ENCODE measurements around the gene ALPK3. TPM values are rescaled to one million over a fixed set of nuclear protein-coding genes. Genes with fewer than 3 reads are reported as not detected.
"Not testable (repeated sequence)": the region's sequence is repeated elsewhere in the genome, so short reads cannot be mapped to it uniquely, and the experiment has no call there.

ALPK3 gene
- total and polyA plus RNA-seq, 5 donors from 2014 or later, result 0.22 TPM; not detected in 4

DNA sequence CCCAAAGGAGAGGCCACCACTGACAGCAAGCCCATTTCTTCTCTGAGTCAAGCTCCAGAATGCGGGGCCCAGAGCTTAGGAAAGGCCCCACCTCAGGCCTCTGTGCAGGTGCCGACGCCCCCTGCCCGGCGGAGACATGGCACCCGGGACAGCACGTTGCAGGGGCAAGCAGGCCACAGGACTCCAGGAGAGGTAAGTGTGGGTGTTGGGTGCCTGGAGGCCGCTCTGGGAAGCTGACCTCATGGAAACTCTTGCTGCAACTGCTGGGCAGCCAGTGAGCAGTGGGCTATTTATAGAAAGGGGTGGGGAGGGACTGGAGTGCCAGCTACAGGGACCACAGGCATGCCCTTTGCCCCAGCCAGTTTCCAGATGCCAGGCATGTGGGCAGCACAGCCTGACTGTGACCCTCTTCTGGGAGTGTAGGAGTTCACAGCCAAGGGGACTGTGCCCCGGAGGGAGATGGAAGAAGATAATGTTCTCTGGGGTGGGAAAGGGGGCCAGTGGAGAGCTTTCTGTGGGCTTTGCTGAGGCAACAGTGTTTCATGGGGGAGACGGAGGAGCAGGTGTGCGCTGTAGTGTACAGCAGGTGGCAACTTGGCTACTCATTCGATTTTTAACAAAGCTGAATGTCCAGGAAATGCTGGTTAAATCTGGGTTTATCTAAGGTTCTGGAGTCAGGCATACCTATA lies 23.7 kb downstream of the ALPK3 start:
- no peak overlapping the region for H3K4me3 Mint-ChIP-seq
- no peak overlapping the region for H3K27ac Mint-ChIP-seq
- no peak for ATAC-seq (ENCODE audit: low read depth in 2 of 2)
- H3K4me1 ChIP-seq (ENCODE audit: control insufficient read depth, insufficient read depth, low read length, poor library complexity, severe bottlenecking), result no peaks in the 10 kb centered on the region
- DNase-seq, result no peak
- no peaks in the 10 kb centered on the region for H3K27me3 ChIP-seq (ENCODE audit: control insufficient read depth, insufficient read depth, low read length)
- H3K4me1 Mint-ChIP-seq, result no peaks in the 10 kb centered on the region
- peaks cover 0 to 2% (median 0%) of the 10 kb centered on the region in 7 donors for H3K9me3 Mint-ChIP-seq
- no peaks in the 10 kb centered on the region for H3K36me3 ChIP-seq (ENCODE audit: control insufficient read depth, insufficient read depth, low read length)
- no peaks in the 10 kb centered on the region for H3K9me3 ChIP-seq (ENCODE audit: control insufficient read depth in 2 of 2, low read length in 2 of 2)
- H3K36me3 Mint-ChIP-seq, result no peaks in the 10 kb centered on the region
- H3K4me3 ChIP-seq (ENCODE audit: low read depth, low read length), result no peak overlapping the region
- H3K27me3 Mint-ChIP-seq, result peaks cover 14% of the 10 kb centered on the region
- H3K27ac ChIP-seq (ENCODE audit: insufficient read depth, low read length, poor library complexity, severe bottlenecking), result no peak overlapping the region

DNA sequence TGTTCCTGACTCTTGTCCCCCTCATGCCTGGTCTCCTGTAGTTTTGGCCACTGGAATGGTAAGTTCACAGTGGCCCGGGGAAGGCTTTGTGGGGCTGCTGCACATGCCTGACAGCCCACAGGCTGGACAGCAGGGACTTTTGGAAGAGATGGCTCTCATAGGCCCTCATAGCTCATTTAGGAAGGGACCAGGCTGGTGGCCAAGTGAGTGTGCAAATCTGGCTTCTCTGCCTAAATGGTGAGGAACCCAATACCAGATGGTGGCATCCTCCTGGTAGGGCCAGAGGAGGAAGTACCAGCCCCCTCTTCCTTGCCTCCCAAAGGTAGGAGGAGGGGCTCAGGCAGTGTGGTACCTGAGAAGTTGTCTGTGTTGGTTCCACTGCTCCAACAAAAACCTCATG lies 25.6 kb downstream of the ALPK3 start:
- no peak overlapping the region for H3K27ac Mint-ChIP-seq
- DNase-seq (no peak), ATAC-seq (ENCODE audit: low read depth in 2 of 2) (no peak)
- no peak overlapping the region for H3K4me3 ChIP-seq (ENCODE audit: low read depth, low read length)
- peaks cover 6 to 15% of the 10 kb centered on the region in 2 experiments for H3K9me3 ChIP-seq (ENCODE audit: control insufficient read depth in 2 of 2, low read length in 2 of 2)
- peaks cover 2 to 14% (median 5%) of the 10 kb centered on the region in 7 donors for H3K9me3 Mint-ChIP-seq
- H3K36me3 ChIP-seq (ENCODE audit: control insufficient read depth, insufficient read depth, low read length), result no peaks in the 10 kb centered on the region
- peaks cover 4% of the 10 kb centered on the region for H3K36me3 Mint-ChIP-seq
- no peak overlapping the region for H3K4me3 Mint-ChIP-seq
- no peaks in the 10 kb centered on the region for H3K4me1 ChIP-seq (ENCODE audit: control insufficient read depth, insufficient read depth, low read length, poor library complexity, severe bottlenecking)
- no peaks in the 10 kb centered on the region for H3K4me1 Mint-ChIP-seq
- no peak overlapping the region for H3K27ac ChIP-seq (ENCODE audit: insufficient read depth, low read length, poor library complexity, severe bottlenecking)
- no peaks in the 10 kb centered on the region for H3K27me3 ChIP-seq (ENCODE audit: control insufficient read depth, insufficient read depth, low read length)
- H3K27me3 Mint-ChIP-seq, result peaks cover 8% of the 10 kb centered on the region

DNA sequence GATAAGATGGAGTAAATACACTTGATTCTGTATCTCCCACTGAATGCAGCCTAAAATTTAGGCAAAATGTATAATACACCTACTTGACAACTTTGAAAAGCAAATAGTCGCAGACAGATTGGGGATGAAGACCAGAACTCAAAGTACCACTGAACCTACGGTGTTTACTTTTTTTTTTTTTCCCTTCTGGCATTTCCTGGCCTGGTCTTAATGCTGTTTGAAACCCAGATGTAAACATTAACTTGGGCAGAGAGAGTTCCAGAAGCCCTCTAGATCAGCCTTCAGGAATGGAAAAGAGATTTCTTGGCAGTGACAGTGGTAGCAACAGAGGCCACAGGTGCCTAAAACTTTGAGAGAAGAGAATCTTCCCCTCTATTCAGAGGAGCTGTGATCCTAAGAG lies 27.8 kb downstream of the ALPK3 start:
- Histone ChIP-seq H3K36me3 (ENCODE audit: control insufficient read depth, insufficient read depth, low read length) (no peaks in the 10 kb centered on the region), H3K27ac (ENCODE audit: insufficient read depth, low read length, poor library complexity, severe bottlenecking) (no peak overlapping the region), H3K9me3 (ENCODE audit: control insufficient read depth in 2 of 2, low read length in 2 of 2) (peaks cover 6 to 15% of the 10 kb centered on the region in 2 experiments), H3K4me1 (ENCODE audit: control insufficient read depth, insufficient read depth, low read length, poor library complexity, severe bottlenecking) (no peaks in the 10 kb centered on the region), H3K27me3 (ENCODE audit: control insufficient read depth, insufficient read depth, low read length) (no peaks in the 10 kb centered on the region), H3K4me3 (ENCODE audit: low read depth, low read length) (no peak overlapping the region)
- Mint-ChIP-seq H3K4me1 (no peaks in the 10 kb centered on the region), H3K4me3 (no peak overlapping the region), H3K27me3 (peaks cover 5% of the 10 kb centered on the region), H3K9me3 (peaks cover 2 to 16% (median 7%) of the 10 kb centered on the region in 7 donors), H3K27ac (no peak overlapping the region), H3K36me3 (peaks cover 4% of the 10 kb centered on the region)
- DNase-seq (no peak), ATAC-seq (ENCODE audit: low read depth in 2 of 2) (no peak)

- DNase-seq, result peak in 1 of 3 donors; percentile 48
- H3K27me3 ChIP-seq (ENCODE audit: control insufficient read depth, insufficient read depth, low read length); ATAC-seq (ENCODE audit: low read depth in 2 of 2); H3K27ac Mint-ChIP-seq; H3K36me3 ChIP-seq (ENCODE audit: control insufficient read depth, insufficient read depth, low read length); H3K27me3 Mint-ChIP-seq; H3K36me3 Mint-ChIP-seq; H3K4me1 ChIP-seq (ENCODE audit: control insufficient read depth, insufficient read depth, low read length, poor library complexity, severe bottlenecking); H3K4me3 Mint-ChIP-seq; H3K4me1 Mint-ChIP-seq; H3K27ac ChIP-seq (ENCODE audit: insufficient read depth, low read length, poor library complexity, severe bottlenecking); H3K4me3 ChIP-seq (ENCODE audit: low read depth, low read length): not testable (repeated sequence)
- peaks cover 2 to 16% (median 7%) of the 10 kb centered on the region in 7 donors for H3K9me3 Mint-ChIP-seq
- H3K9me3 ChIP-seq (ENCODE audit: control insufficient read depth in 2 of 2, low read length in 2 of 2), result peaks cover 6 to 15% of the 10 kb centered on the region in 2 experiments
These were observed 28.5 kb downstream of the ALPK3 start for GRCh38 chr15:84845631-84846030.

DNA sequence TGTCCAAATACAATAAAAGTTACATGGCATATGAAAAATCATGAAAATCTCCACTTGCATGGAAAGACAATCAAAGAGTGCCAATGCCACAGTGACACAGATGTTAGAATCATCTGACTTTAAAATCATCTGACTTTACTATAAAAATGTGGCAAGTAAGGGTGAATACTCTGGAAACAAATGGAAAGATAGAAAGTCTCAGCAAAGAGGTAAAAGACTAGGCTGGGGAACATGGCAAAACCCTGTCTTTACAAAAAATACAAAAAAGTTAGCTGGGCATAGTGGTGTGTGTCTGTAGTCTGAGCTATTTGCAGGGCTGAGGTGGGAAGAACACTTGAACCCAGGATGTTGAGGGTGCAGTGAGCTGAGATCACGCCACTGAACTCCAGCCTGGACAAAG lies 29.1 kb downstream of the ALPK3 start:
- Mint-ChIP-seq H3K4me3 (no peak overlapping the region), H3K9me3 (peaks cover 2 to 16% (median 7%) of the 10 kb centered on the region in 7 donors), H3K4me1 (no peaks in the 10 kb centered on the region), H3K36me3 (peaks cover 4% of the 10 kb centered on the region), H3K27ac (no peak overlapping the region), H3K27me3 (peaks cover 5% of the 10 kb centered on the region)
- H3K27ac ChIP-seq (ENCODE audit: insufficient read depth, low read length, poor library complexity, severe bottlenecking), result no peak overlapping the region
- no peaks in the 10 kb centered on the region for H3K4me1 ChIP-seq (ENCODE audit: control insufficient read depth, insufficient read depth, low read length, poor library complexity, severe bottlenecking)
- ATAC-seq (ENCODE audit: low read depth in 2 of 2) (no peak), DNase-seq (no peak)
- no peak overlapping the region for H3K4me3 ChIP-seq (ENCODE audit: low read depth, low read length)
- H3K9me3 ChIP-seq (ENCODE audit: control insufficient read depth in 2 of 2, low read length in 2 of 2), result peaks cover 6 to 15% of the 10 kb centered on the region in 2 experiments
- no peaks in the 10 kb centered on the region for H3K36me3 ChIP-seq (ENCODE audit: control insufficient read depth, insufficient read depth, low read length)
- H3K27me3 ChIP-seq (ENCODE audit: control insufficient read depth, insufficient read depth, low read length), result no peaks in the 10 kb centered on the region

GRCh38 chr15:84847382-84847781 lies 30.2 kb downstream of the ALPK3 start:
- no peaks in the 10 kb centered on the region for H3K4me1 ChIP-seq (ENCODE audit: control insufficient read depth, insufficient read depth, low read length, poor library complexity, severe bottlenecking)
- no peaks in the 10 kb centered on the region for H3K27me3 Mint-ChIP-seq
- H3K27ac ChIP-seq (ENCODE audit: insufficient read depth, low read length, poor library complexity, severe bottlenecking), result no peak overlapping the region
- H3K4me3 ChIP-seq (ENCODE audit: low read depth, low read length), result no peak overlapping the region
- H3K27me3 ChIP-seq (ENCODE audit: control insufficient read depth, insufficient read depth, low read length), result no peaks in the 10 kb centered on the region
- H3K4me1 Mint-ChIP-seq, result no peaks in the 10 kb centered on the region
- H3K4me3 Mint-ChIP-seq, result peak overlapping the region in 1 of 4 donors; percentile 76
- peaks cover 2 to 16% (median 8%) of the 10 kb centered on the region in 7 donors for H3K9me3 Mint-ChIP-seq
- H3K9me3 ChIP-seq (ENCODE audit: control insufficient read depth in 2 of 2, low read length in 2 of 2), result peaks cover 6 to 15% of the 10 kb centered on the region in 2 experiments
- ATAC-seq (ENCODE audit: low read depth in 2 of 2) (no peak), DNase-seq (no peak)
- H3K36me3 Mint-ChIP-seq, result peaks cover 4% of the 10 kb centered on the region
- H3K36me3 ChIP-seq (ENCODE audit: control insufficient read depth, insufficient read depth, low read length), result no peaks in the 10 kb centered on the region
- H3K27ac Mint-ChIP-seq, result no peak overlapping the region

GRCh38 chr15:84852212-84852611 lies 35.1 kb downstream of the ALPK3 start:
- Mint-ChIP-seq H3K4me3 (no peak overlapping the region), H3K27ac (no peak overlapping the region), H3K36me3 (peaks cover under 1% of the 10 kb centered on the region), H3K4me1 (no peaks in the 10 kb centered on the region), H3K27me3 (no peaks in the 10 kb centered on the region), H3K9me3 (peaks cover 0 to 7% (median 5%) of the 10 kb centered on the region in 7 donors)
- H3K36me3 ChIP-seq (ENCODE audit: control insufficient read depth, insufficient read depth, low read length), result no peaks in the 10 kb centered on the region
- DNase-seq (no peak), ATAC-seq (ENCODE audit: low read depth in 2 of 2) (no peak)
- H3K27me3 ChIP-seq (ENCODE audit: control insufficient read depth, insufficient read depth, low read length), result no peaks in the 10 kb centered on the region
- H3K27ac ChIP-seq (ENCODE audit: insufficient read depth, low read length, poor library complexity, severe bottlenecking), result no peak overlapping the region
- H3K4me3 ChIP-seq (ENCODE audit: low read depth, low read length), result no peak overlapping the region
- H3K4me1 ChIP-seq (ENCODE audit: control insufficient read depth, insufficient read depth, low read length, poor library complexity, severe bottlenecking), result no peaks in the 10 kb centered on the region
- H3K9me3 ChIP-seq (ENCODE audit: control insufficient read depth in 2 of 2, low read length in 2 of 2), result peaks cover 2 to 5% of the 10 kb centered on the region in 2 experiments

DNA sequence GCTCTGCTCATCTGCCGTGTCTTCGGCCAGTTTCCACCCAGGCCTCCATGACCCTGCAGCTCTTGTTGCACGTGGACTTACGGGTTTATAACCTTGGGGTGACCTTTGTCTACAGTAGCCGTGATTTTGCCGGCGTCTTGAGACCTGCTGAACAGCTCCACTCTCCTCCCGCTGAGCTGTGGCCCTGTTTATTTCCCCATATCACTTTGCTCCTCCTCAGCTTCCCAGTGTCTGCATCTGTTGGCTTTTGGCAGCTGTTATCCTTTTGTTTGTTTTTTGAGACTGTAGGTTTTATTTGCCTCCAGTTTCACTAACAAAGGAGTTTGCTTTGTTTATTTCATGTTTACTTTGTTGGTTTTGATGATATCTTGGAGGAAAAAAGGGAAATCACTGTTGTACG lies 38.0 kb downstream of the ALPK3 start:
- no peaks in the 10 kb centered on the region for H3K36me3 Mint-ChIP-seq
- no peak overlapping the region for H3K27ac Mint-ChIP-seq
- peaks cover 0 to 2% (median 0%) of the 10 kb centered on the region in 7 donors for H3K9me3 Mint-ChIP-seq

More for the DNA sequence above, 38.0 kb downstream of the ALPK3 start:
- Histone ChIP-seq H3K9me3 (ENCODE audit: control insufficient read depth in 2 of 2, low read length in 2 of 2) (no peaks in the 10 kb centered on the region), H3K4me1 (ENCODE audit: control insufficient read depth, insufficient read depth, low read length, poor library complexity, severe bottlenecking) (no peaks in the 10 kb centered on the region), H3K27me3 (ENCODE audit: control insufficient read depth, insufficient read depth, low read length) (no peaks in the 10 kb centered on the region), H3K4me3 (ENCODE audit: low read depth, low read length) (no peak overlapping the region), H3K27ac (ENCODE audit: insufficient read depth, low read length, poor library complexity, severe bottlenecking) (no peak overlapping the region), H3K36me3 (ENCODE audit: control insufficient read depth, insufficient read depth, low read length) (no peaks in the 10 kb centered on the region)
- Mint-ChIP-seq H3K4me3 (no peak overlapping the region), H3K27me3 (no peaks in the 10 kb centered on the region), H3K4me1 (no peaks in the 10 kb centered on the region)
- no peak for DNase-seq
- no peak for ATAC-seq (ENCODE audit: low read depth in 2 of 2)

Data from CD4-positive, CD25-positive, alpha-beta regulatory T cell (primary cell).